Measurements from ENCODE around the gene EFNB2.

The EFNB2 gene

DNA sequence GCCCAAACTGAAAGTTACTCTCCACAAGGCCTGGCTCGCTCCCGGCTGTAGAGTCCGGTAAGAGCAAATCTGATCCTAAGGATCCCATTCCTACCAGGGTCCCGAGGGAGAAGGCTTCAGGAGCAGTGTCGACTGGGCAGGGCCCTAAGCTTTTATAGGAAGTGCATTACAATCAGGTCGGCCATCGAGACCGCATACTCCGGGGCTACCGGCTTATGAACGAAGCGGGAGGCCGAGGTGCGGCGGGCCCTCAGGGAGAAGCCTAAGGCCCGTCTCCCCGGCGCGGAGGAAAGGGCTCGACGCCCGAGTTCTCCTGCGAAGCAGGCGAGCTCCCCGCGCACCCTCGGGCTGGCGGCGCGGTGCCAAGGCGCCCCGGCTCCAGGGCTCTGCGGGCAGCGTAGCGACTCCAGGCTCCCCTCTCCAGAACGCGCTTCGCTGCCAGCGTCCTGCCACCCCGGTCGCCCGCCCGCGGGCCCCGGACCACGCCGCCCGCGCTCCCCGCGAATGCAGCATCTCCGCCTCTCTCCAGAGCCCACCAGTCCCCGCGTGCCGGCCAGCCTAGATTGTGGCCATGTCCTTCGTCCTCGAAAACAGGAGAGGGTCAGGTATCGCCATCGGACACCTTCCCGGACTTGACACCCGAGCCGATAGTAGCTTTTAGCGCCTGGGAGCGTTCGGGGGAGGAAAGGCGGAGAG lies 1.4 kb downstream of the EFNB2 start:
- Histone ChIP-seq H3K4me3 (ENCODE audit: insufficient read length, low read depth) (peak overlapping the region; percentile 65), H3K27me3 (ENCODE audit: insufficient read depth, insufficient read length) (no peaks in the 10 kb centered on the region), H3K4me1 (ENCODE audit: insufficient read depth, insufficient read length) (peaks cover 3% of the 10 kb centered on the region), H3K9me3 (ENCODE audit: insufficient read depth, low read length) (no peaks in the 10 kb centered on the region), H3K36me3 (ENCODE audit: insufficient read depth, insufficient read length, low read length) (peaks cover 14% of the 10 kb centered on the region), H3K9ac (ENCODE audit: insufficient read length, low read depth) (peak overlapping the region; percentile 83)
- TF ChIP-seq YY1 (IDR thresholded peaks at IDR 0.05; ENCODE audit: insufficient read depth, insufficient read length) (no peak), SUZ12 (IDR thresholded peaks at IDR 0.05; ENCODE audit: extremely low read depth, insufficient read depth, insufficient read length) (no peak), ZNF274 (IDR thresholded peaks at IDR 0.05; ENCODE audit: low read depth, low read length) (no peak)
- DNase-seq (ENCODE audit: low read depth, low spot score) = no peak

DNA sequence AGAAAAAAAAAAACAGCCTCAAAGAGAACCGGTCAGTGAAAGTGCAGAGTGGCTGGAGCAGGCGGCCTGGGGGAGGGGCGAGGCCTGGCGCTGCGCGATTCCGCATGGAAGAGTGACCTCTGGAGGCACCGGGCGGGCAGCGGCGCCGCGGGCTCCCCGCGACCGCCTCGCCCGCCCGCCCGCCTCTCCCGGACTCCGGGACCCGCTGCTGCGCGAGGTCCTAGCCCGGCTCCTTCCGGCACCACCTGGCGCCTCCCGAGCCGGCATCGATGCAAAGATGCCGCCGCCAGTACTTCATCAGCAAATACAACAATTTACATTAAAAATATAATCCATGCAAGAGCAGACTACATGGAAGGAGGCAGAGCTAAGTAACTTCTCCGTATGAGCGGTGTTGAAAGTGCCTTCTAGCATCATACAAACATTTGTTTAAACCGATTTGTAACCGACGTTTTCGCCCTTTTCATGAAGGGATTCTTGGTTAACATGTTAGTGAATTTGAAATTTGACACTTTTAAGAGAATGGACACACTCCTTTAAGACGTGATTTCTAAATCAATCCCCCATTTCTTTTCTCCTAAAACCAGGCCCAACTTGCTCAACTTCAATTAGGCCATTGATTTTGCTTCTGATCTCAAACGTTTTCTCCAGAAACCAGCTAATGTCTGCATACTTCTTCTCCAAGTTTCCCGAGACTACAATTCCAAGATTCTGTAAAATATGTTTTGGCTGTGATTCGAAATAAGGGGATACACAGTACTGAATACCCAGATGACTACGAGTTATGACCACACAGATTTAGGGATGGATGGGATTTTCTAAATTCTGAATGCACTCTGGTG lies 2.1 kb downstream of the EFNB2 start:
- TF ChIP-seq ZNF274 (IDR thresholded peaks at IDR 0.05; ENCODE audit: low read depth, low read length) (no peak), SUZ12 (IDR thresholded peaks at IDR 0.05; ENCODE audit: extremely low read depth, insufficient read depth, insufficient read length) (no peak), YY1 (IDR thresholded peaks at IDR 0.05; ENCODE audit: insufficient read depth, insufficient read length) (no peak)
- no peak for DNase-seq (ENCODE audit: low read depth, low spot score)
- Histone ChIP-seq H3K4me3 (ENCODE audit: insufficient read length, low read depth) (peak overlapping the region; percentile 65), H3K9me3 (ENCODE audit: insufficient read depth, low read length) (no peaks in the 10 kb centered on the region), H3K9ac (ENCODE audit: insufficient read length, low read depth) (peak overlapping the region; percentile 83), H3K36me3 (ENCODE audit: insufficient read depth, insufficient read length, low read length) (peaks cover 17% of the 10 kb centered on the region), H3K4me1 (ENCODE audit: insufficient read depth, insufficient read length) (peaks cover 3% of the 10 kb centered on the region), H3K27me3 (ENCODE audit: insufficient read depth, insufficient read length) (no peaks in the 10 kb centered on the region)

DNA sequence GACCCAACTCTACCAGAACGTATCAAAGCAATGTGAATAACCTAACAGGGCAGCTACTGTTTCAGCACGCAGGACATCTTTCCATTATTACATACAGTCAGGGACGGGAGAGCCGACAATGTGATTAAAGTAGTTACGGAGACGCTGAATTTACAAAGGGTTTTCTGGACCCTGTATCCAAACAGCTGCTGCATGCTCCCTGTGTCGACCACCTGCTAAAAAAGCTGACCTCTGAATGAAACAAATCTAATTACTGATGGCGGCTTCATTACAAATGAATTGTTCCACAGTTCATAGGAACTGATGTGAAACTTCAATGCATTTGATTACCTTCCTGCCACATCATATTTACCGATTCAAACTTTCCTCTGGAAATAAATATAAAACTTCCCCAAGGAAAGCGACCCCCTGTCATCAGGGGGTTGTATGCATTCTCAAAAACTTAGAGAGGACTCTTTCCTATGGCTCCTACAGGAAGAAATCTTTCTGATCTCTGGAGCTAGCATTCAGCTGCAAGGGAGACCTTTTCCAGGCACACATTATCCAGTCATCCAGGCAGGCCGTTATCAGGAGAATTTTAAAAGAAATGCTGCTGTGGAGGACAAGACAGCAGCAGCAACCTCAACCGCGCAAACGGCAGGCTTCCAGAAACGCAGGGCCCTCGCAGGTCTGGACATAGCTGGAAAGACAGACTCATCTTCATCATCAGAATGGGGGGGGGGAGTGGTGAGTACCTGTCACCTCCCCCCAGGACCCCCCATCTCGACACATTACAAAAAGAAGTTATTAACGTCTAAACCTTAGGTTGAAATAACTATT lies 3.1 kb downstream of the EFNB2 start:
- no peak for DNase-seq (ENCODE audit: low read depth, low spot score)
- Histone ChIP-seq H3K36me3 (ENCODE audit: insufficient read depth, insufficient read length, low read length) (peaks cover 17% of the 10 kb centered on the region), H3K27me3 (ENCODE audit: insufficient read depth, insufficient read length) (no peaks in the 10 kb centered on the region), H3K9ac (ENCODE audit: insufficient read length, low read depth) (peak overlapping the region; percentile 32), H3K9me3 (ENCODE audit: insufficient read depth, low read length) (no peaks in the 10 kb centered on the region), H3K4me3 (ENCODE audit: insufficient read length, low read depth) (peak overlapping the region; percentile 9), H3K4me1 (ENCODE audit: insufficient read depth, insufficient read length) (peaks cover 3% of the 10 kb centered on the region)
- TF ChIP-seq SUZ12 (IDR thresholded peaks at IDR 0.05; ENCODE audit: extremely low read depth, insufficient read depth, insufficient read length) (no peak), ZNF274 (IDR thresholded peaks at IDR 0.05; ENCODE audit: low read depth, low read length) (no peak), YY1 (IDR thresholded peaks at IDR 0.05; ENCODE audit: insufficient read depth, insufficient read length) (no peak)

DNA sequence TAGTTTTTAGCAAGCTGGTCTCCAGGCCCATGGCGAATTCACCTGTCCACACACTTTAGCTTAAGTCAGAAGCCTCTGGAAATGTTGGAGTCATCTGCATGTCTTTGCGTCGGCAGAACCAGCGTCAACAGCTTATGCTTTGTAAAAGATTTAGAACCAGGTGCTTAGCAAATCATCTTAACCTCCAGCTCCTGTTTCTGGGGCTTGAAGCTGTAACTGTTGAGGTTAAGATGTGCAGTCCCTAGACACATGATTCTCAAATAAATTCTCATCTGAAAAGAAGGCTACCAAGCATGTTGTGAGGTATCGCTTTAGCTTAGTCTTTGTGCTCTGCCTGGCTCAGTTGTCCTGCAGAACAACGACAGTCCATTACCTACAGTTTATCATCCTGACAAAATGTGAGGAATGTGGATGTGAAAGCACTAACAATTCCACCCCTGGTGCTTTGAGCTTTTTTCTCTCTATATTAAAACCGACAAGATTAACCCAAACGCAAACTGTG lies 4.4 kb downstream of the EFNB2 start:
- Histone ChIP-seq H3K9ac (ENCODE audit: insufficient read length, low read depth) (no peak overlapping the region), H3K36me3 (ENCODE audit: insufficient read depth, insufficient read length, low read length) (peaks cover 20% of the 10 kb centered on the region), H3K4me3 (ENCODE audit: insufficient read length, low read depth) (no peak overlapping the region), H3K9me3 (ENCODE audit: insufficient read depth, low read length) (no peaks in the 10 kb centered on the region), H3K27me3 (ENCODE audit: insufficient read depth, insufficient read length) (no peaks in the 10 kb centered on the region), H3K4me1 (ENCODE audit: insufficient read depth, insufficient read length) (peaks cover 3% of the 10 kb centered on the region)
- DNase-seq (ENCODE audit: low read depth, low spot score) = no peak
- no peak for TF ChIP-seq SUZ12 (IDR thresholded peaks at IDR 0.05; ENCODE audit: extremely low read depth, insufficient read depth, insufficient read length)
- TF ChIP-seq YY1 (IDR thresholded peaks at IDR 0.05; ENCODE audit: insufficient read depth, insufficient read length) = no peak
- TF ChIP-seq ZNF274 (IDR thresholded peaks at IDR 0.05; ENCODE audit: low read depth, low read length) = no peak

DNA sequence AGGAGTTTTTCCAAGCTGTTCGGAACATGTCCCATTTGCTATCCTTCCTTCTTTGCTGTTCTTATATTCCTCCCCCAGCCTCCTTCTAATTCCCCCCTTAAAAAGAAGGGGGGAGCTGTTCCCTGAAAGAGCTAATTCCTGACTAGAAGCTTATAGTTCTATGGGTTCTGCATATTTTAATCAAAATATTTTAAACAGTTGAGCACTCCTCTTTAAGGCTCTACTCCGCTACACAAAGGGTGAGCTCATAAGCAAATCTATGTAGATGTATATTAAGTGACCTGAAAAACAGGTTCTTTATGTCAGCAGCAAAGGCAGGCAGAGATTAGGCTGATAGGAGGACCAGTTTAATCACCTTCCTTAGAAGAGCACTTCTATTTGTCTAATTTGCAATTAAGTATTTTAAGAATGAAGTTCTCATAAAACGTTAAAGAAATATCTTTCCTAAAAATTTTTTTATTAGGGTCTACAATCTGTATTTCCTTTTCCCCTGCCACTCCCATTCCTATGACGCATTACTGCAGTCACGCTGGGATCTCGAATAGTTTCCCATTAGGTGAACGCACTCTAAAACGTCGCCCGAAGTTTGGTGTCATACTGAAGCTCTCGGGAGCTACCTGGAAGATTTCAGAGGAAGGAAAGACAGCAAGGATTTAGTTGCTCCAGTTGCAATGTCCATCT lies 5.2 kb downstream of the EFNB2 start:
- H3K9ac ChIP-seq (ENCODE audit: insufficient read length, low read depth) = no peak overlapping the region
- H3K4me3 ChIP-seq (ENCODE audit: insufficient read length, low read depth) = no peak overlapping the region
- H3K9me3 ChIP-seq (ENCODE audit: insufficient read depth, low read length) = no peaks in the 10 kb centered on the region
- no peaks in the 10 kb centered on the region for H3K27me3 ChIP-seq (ENCODE audit: insufficient read depth, insufficient read length)
- peaks cover 22% of the 10 kb centered on the region for H3K36me3 ChIP-seq (ENCODE audit: insufficient read depth, insufficient read length, low read length)
- H3K4me1 ChIP-seq (ENCODE audit: insufficient read depth, insufficient read length) = peaks cover 3% of the 10 kb centered on the region
- DNase-seq (ENCODE audit: low read depth, low spot score) = no peak
- TF ChIP-seq ZNF274 (IDR thresholded peaks at IDR 0.05; ENCODE audit: low read depth, low read length) = no peak
- no peak for TF ChIP-seq YY1 (IDR thresholded peaks at IDR 0.05; ENCODE audit: insufficient read depth, insufficient read length)
- no peak for TF ChIP-seq SUZ12 (IDR thresholded peaks at IDR 0.05; ENCODE audit: extremely low read depth, insufficient read depth, insufficient read length)

DNA sequence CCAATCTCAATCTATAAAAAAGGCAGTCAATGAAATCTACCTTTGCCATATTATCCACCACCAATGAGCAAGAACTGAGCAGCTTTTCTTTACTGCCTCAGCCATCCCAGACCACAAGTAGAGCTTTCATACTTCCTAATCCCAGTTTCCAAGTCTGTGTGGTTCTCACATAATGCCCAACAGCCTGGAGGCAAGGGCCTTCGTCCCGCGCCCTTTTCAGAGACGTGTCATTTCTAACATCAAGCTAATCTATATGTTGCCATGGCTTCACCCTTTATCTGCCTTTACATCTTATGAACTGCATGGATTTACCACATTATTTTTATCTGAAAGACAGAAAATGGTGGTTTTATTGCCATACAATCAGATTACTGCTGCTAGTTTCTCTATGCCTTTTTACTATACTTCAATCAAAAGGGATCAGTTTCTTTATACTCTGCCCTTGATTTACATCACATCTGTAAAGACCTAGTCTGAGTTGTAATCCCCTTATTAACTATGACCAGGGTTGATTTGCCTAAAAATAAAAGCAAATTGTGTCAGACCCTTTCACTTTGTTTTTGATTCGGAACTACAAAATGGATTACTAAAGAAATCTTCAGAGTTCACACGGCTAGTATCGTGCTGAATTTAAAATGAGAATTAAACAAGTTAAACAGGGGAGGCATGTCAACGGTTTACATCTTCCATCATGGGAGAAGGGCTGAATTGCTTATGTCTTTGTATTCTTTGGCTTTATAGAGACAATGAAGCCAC lies 5.9 kb downstream of the EFNB2 start:
- H3K4me1 ChIP-seq (ENCODE audit: insufficient read depth, insufficient read length) = peaks cover 3% of the 10 kb centered on the region
- H3K4me3 ChIP-seq (ENCODE audit: insufficient read length, low read depth) = no peak overlapping the region

More for the DNA sequence above, 5.9 kb downstream of the EFNB2 start:
- DNase-seq (ENCODE audit: low read depth, low spot score) = no peak
- TF ChIP-seq YY1 (IDR thresholded peaks at IDR 0.05; ENCODE audit: insufficient read depth, insufficient read length) (no peak), SUZ12 (IDR thresholded peaks at IDR 0.05; ENCODE audit: extremely low read depth, insufficient read depth, insufficient read length) (no peak), ZNF274 (IDR thresholded peaks at IDR 0.05; ENCODE audit: low read depth, low read length) (no peak)
- Histone ChIP-seq H3K27me3 (ENCODE audit: insufficient read depth, insufficient read length) (no peaks in the 10 kb centered on the region), H3K36me3 (ENCODE audit: insufficient read depth, insufficient read length, low read length) (peaks cover 25% of the 10 kb centered on the region), H3K9me3 (ENCODE audit: insufficient read depth, low read length) (no peaks in the 10 kb centered on the region), H3K9ac (ENCODE audit: insufficient read length, low read depth) (no peak overlapping the region)

Measured in NT2/D1 (cell line).